HCT116 (cell line): ENCODE data around the gene LRRC4C. TPM values are rescaled to one million over a fixed set of nuclear protein-coding genes. Genes with fewer than 3 reads are reported as not detected.

Experiments used
- ATAC-seq: fragments of 200-7000 bp; cut with Tn5 transposase; 2 replicates; pipeline ENCODE4 v1.9.1; 2020; ENCODE audit warnings: mild to moderate bottlenecking, moderate library complexity
- BruUV-seq: library from RNA; stranded (reverse); fragments of 400-500 nt; replicated peaks from 2 replicates; lab custom pipeline; 2021; lab: Mats Ljungman, UMichigan
- CTCF ChIA-PET: fragments of 300-600 bp; sonication (Branson Sonifier 250); formaldehyde crosslinking; loops from one replicate; lab custom pipeline; 2021; ENCODE audit warnings: antibody characterized with exemption; lab: Charles Lee
- POLR2A ChIA-PET: fragments of 300-600, 350-600 bp; sonication (Branson Sonifier 250); formaldehyde crosslinking; loops from one replicate; lab custom pipeline; 2021; ENCODE audit warnings: antibody characterized with exemption; lab: Charles Lee
- RAD21 ChIA-PET, 2 experiments: fragments of 300-600 bp; sonication (Branson Sonifier 250); formaldehyde crosslinking; loops; one replicate each; lab custom pipeline; 2023; ENCODE audit warnings: low total read pairs in 2 of 2; ENCODE audit not compliant: uncharacterized antibody in 2 of 2, unreplicated experiment in 2 of 2, low non-redundant PET in 1 of 2; lab: Charles Lee
- DNase-seq: peaks from one replicate; pipeline ENCODE4 v3.0.0-alpha.2; 2010; ENCODE audit warnings: low read depth, low spot score
- H2AFZ ChIP-seq: fragments of 200-600 bp; shearing (Covaris generic), sonication (generic); 2 replicates; pipeline ENCODE4 v1.6.1; 2017; ENCODE audit warnings: low read depth, mixed run types, mixed read lengths, antibody characterized with exemption, low read length; ENCODE audit not compliant: poor library complexity, severe bottlenecking
- H3K27ac ChIP-seq: 2 replicates; pipeline ENCODE4 v1.5.1; 2012; ENCODE audit warnings: low read depth, low read length
- H3K27me3 ChIP-seq: fragments of 200-600 bp; sonication (generic); 2 replicates; pipeline ENCODE4 v1.6.1; 2016; ENCODE audit warnings: mixed run types, low read length, mixed read lengths; ENCODE audit not compliant: insufficient read depth
- H3K36me3 ChIP-seq, 2 experiments: fragments of 200-500 bp in 1 of 2; fragments of 200-600 bp in 1 of 2; sonication (Bioruptor generic) in 1 of 2; sonication (generic) in 1 of 2; 2 replicates each; pipeline versions ENCODE4 v1.5.1 to v1.6.1; 2014 to 2016; ENCODE audit warnings: low read length in 2 of 2, inconsistent platforms in 1 of 2, mixed read lengths in 1 of 2, mixed run types in 1 of 2; ENCODE audit not compliant: insufficient read depth in 2 of 2, control insufficient read depth in 1 of 2
- H3K4me1 ChIP-seq, 2 experiments: fragments of 200-600 bp in 1 of 2; sonication (generic) in 1 of 2; 2 replicates each; pipeline versions ENCODE4 v1.5.1 to v1.6.1; 2012 to 2017; ENCODE audit warnings: low read length in 2 of 2, inconsistent platforms in 1 of 2, mild to moderate bottlenecking in 1 of 2, mixed read lengths in 1 of 2, mixed run types in 1 of 2, moderate library complexity in 1 of 2; ENCODE audit not compliant: insufficient read depth in 2 of 2, control insufficient read depth in 1 of 2
- H3K4me2 ChIP-seq: fragments of 200-600 bp; sonication (generic); 2 replicates; pipeline ENCODE4 v1.6.1; 2017; ENCODE audit warnings: mixed run types, low read length, mixed read lengths
- H3K4me3 ChIP-seq, 2 experiments: fragments of 200-600 bp in 1 of 2; sonication (generic) in 1 of 2; replicated peaks in 1 of 2; 2 replicates each; pipeline ENCODE4 v1.5.1; 2011 to 2016; ENCODE audit warnings: low read length in 2 of 2, control low read depth in 1 of 2, low read depth in 1 of 2, mild to moderate bottlenecking in 1 of 2, mixed read lengths in 1 of 2, mixed run types in 1 of 2
- H3K79me2 ChIP-seq: fragments of 200-600 bp; sonication (generic); 2 replicates; pipeline ENCODE4 v1.6.1; 2017; ENCODE audit warnings: mild to moderate bottlenecking, mixed run types, low read length, moderate library complexity, mixed read lengths; ENCODE audit not compliant: insufficient read depth
- H3K9ac ChIP-seq: fragments of 200-600 bp; sonication (generic); 2 replicates; pipeline ENCODE4 v1.6.1; 2016; ENCODE audit warnings: low read length, mixed read lengths
- H3K9me2 ChIP-seq: fragments of 200-600 bp; sonication (generic), shearing (Covaris generic); 2 replicates; pipeline ENCODE4 v1.6.1; 2017; ENCODE audit warnings: mixed run types, mild to moderate bottlenecking, moderate library complexity; ENCODE audit not compliant: insufficient read depth
- H3K9me3 ChIP-seq, 2 experiments: fragments of 200-500 bp in 1 of 2; fragments of 200-600 bp in 1 of 2; sonication (Bioruptor generic) in 1 of 2; sonication (generic) in 1 of 2; 2 replicates each; pipeline ENCODE4 v1.6.1; 2014 to 2017; ENCODE audit warnings: low read length in 2 of 2, mixed read lengths in 2 of 2, inconsistent platforms in 1 of 2, low read depth in 1 of 2, mild to moderate bottlenecking in 1 of 2, mixed run types in 1 of 2, moderate library complexity in 1 of 2; ENCODE audit not compliant: control insufficient read depth in 1 of 2, insufficient read depth in 1 of 2
- H4K20me1 ChIP-seq: fragments of 200-600 bp; sonication (generic), shearing (Covaris generic); 2 replicates; pipeline ENCODE4 v1.6.1; 2017; ENCODE audit warnings: mixed run types, mild to moderate bottlenecking, moderate library complexity; ENCODE audit not compliant: insufficient read depth
- ATF3 ChIP-seq: IDR thresholded peaks from 2 replicates; pipeline ENCODE4 v1.6.1; 2012
- CBX3 ChIP-seq: IDR thresholded peaks from 2 replicates; pipeline ENCODE4 v1.6.1; 2012; ENCODE audit warnings: low read depth
- CEBPB ChIP-seq: IDR thresholded peaks from 2 replicates; pipeline ENCODE4 v1.6.1; 2012; ENCODE audit warnings: low read depth
- EZH2phosphoT487 ChIP-seq: fragments of 200-600 bp; IDR thresholded peaks from 2 replicates; pipeline ENCODE4 v1.6.1; 2018; ENCODE audit warnings: antibody characterized with exemption, borderline replicate concordance
- MAX ChIP-seq: IDR thresholded peaks from 2 replicates; pipeline ENCODE4 v1.6.1; 2012
- REST ChIP-seq: IDR thresholded peaks from 2 replicates; pipeline ENCODE4 v1.6.1; 2012; ENCODE audit warnings: low read depth
- SIN3A ChIP-seq: IDR thresholded peaks from 2 replicates; pipeline ENCODE4 v1.6.1; 2012; ENCODE audit warnings: low read depth
- SRF ChIP-seq: IDR thresholded peaks from 2 replicates; pipeline ENCODE4 v1.6.1; 2012; ENCODE audit warnings: low read depth
- TCF7L2 ChIP-seq: IDR thresholded peaks from 2 replicates; pipeline ENCODE4 v1.7.0; 2011; ENCODE audit warnings: borderline replicate concordance, inconsistent platforms; ENCODE audit not compliant: insufficient read depth, insufficient read length; ENCODE audit errors: extremely low read depth
- YY1 ChIP-seq: IDR thresholded peaks from 2 replicates; pipeline ENCODE4 v1.6.1; 2011; ENCODE audit warnings: low read length, low read depth, moderate library complexity, mild to moderate bottlenecking; ENCODE audit not compliant: insufficient replicate concordance; ENCODE audit errors: extremely low read depth
- ZFX ChIP-seq: fragments of 450-650 bp; IDR thresholded peaks from 2 replicates; pipeline ENCODE4 v1.6.1; 2017
- intact Hi-C: fragments of 100-400 bp; cut with micrococcal nuclease; formaldehyde crosslinking; loops from 2 replicates; pipeline ENCODE4 v1.10.0; 2022
- total RNA-seq: library from RNA; stranded (reverse); gene quantifications from one replicate; pipeline ENCODE4 v1.2.1, GENCODE V29; 2021; ENCODE audit not compliant: unreplicated experiment
- TF ChIP-seq, protein P1 (sequence below): IDR thresholded peaks from 2 replicates; pipeline ENCODE4 v1.6.1; 2011; ENCODE audit warnings: mild to moderate bottlenecking, low read length, moderate library complexity; ENCODE audit not compliant: insufficient replicate concordance; ENCODE audit errors: extremely low read depth

The LRRC4C gene
- total RNA-seq, 1 experiment from 2014 or later, result not detected

DNA sequence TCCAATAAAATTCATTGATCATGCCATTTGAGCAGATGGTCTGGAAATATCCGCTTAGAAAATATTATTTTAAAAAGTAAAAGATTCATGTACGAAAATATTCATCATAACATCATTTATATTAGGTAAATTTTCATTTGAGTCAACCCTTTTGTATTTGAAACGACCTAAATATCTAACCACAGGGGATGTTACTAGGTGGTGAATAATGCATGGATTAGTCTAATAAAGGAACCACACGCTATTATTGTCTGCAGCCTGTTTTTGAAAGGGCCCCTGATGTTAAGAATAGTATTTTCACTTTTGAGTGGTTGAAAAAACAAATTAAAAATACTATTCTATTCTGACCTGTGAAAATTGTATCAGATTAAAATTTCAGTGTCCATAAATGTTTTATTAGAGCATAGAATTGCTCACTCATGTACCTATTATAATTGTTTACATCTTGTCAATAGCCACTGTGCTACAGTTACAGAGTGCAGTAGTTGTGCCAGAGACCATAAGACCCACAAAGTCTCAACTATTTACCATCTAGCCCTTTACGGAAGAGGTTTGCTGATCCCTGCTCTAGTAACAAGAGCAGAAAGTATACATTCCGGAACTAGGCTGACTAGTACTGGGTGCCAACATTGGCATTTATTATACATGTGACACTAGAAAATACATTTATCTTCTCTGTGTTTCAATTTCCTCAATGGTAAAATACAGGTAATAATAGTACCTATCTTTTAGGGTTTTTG, 176.1 kb downstream of the LRRC4C start:
- H3K4me3 ChIP-seq, result no peak overlapping the region
- no peaks in the 10 kb centered on the region for H3K27me3 ChIP-seq
- POLR2A ChIA-PET, result no interaction called here
- no peaks in the 10 kb centered on the region for H3K36me3 ChIP-seq
- no peaks in the 10 kb centered on the region for H3K79me2 ChIP-seq
- H3K9ac ChIP-seq, result no peak overlapping the region
- intact Hi-C loops, result no loop called here
- H3K4me1 ChIP-seq, result no peaks in the 10 kb centered on the region
- no peaks in the 10 kb centered on the region for H4K20me1 ChIP-seq
- peaks cover 9 to 13% of the 10 kb centered on the region in 2 experiments; a peak in 2 of 4 replicates for H3K9me3 ChIP-seq
- RAD21 ChIA-PET, result no interaction called here
- ATAC-seq, result no peak
- H3K27ac ChIP-seq, result no peak overlapping the region
- no peak overlapping the region for H3K4me2 ChIP-seq
- CTCF ChIA-PET, result no interaction called here
- BruUV-seq, result no TSS peak
- H2AFZ ChIP-seq, result no peak overlapping the region
- TF ChIP-seq SIN3A, result no peak
- no peak for TF ChIP-seq CBX3
- no peak for TF ChIP-seq EZH2phosphoT487
- no peak for TF ChIP-seq YY1
- TF ChIP-seq REST, result no peak
- no peak for TF ChIP-seq MAX
- TF ChIP-seq, protein P1, sequence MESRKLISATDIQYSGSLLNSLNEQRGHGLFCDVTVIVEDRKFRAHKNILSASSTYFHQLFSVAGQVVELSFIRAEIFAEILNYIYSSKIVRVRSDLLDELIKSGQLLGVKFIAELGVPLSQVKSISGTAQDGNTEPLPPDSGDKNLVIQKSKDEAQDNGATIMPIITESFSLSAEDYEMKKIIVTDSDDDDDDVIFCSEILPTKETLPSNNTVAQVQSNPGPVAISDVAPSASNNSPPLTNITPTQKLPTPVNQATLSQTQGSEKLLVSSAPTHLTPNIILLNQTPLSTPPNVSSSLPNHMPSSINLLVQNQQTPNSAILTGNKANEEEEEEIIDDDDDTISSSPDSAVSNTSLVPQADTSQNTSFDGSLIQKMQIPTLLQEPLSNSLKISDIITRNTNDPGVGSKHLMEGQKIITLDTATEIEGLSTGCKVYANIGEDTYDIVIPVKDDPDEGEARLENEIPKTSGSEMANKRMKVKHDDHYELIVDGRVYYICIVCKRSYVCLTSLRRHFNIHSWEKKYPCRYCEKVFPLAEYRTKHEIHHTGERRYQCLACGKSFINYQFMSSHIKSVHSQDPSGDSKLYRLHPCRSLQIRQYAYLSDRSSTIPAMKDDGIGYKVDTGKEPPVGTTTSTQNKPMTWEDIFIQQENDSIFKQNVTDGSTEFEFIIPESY, result no peak
- TF ChIP-seq TCF7L2, result no peak
- TF ChIP-seq CEBPB, result no peak
- no peak for TF ChIP-seq ATF3
- TF ChIP-seq SRF, result no peak
- no peak for TF ChIP-seq ZFX
- H3K9me2 ChIP-seq, result no peaks in the 10 kb centered on the region
- no peak for DNase-seq
